PFSK-1 (cell line): ENCODE data around the gene PRR7.
A peak's percentile ranks its signal among the peaks of the same experiment; 100 is the strongest.

Experiments used
- FOXP2 ChIP-seq: optimal IDR thresholded peaks from 2 replicates; pipeline ENCODE3; 2011; ENCODE audit warnings: borderline replicate concordance, control low read depth, inconsistent platforms; ENCODE audit not compliant: insufficient read depth; ENCODE audit errors: extremely low read length, extremely low read depth
- POLR2AphosphoS5 ChIP-seq: IDR thresholded peaks from 2 replicates; pipeline ENCODE4 v1.6.1; 2012; ENCODE audit warnings: low read depth, mild to moderate bottlenecking, control low read depth, low read length, moderate library complexity
- REST ChIP-seq, 2 experiments: IDR thresholded peaks; 2 replicates each; pipeline versions ENCODE4 v1.6.1 to v1.8.0; 2011 to 2012; ENCODE audit warnings: low read depth in 2 of 2, low read length in 2 of 2, control low read depth in 1 of 2, inconsistent platforms in 1 of 2, mild to moderate bottlenecking in 1 of 2, moderate library complexity in 1 of 2; ENCODE audit not compliant: insufficient read depth in 1 of 2
- SIN3A ChIP-seq: IDR thresholded peaks from 2 replicates; pipeline ENCODE4 v1.6.1; 2012; ENCODE audit warnings: mild to moderate bottlenecking, low read length, moderate library complexity, borderline replicate concordance; ENCODE audit not compliant: insufficient read depth
- TAF1 ChIP-seq: IDR thresholded peaks from 2 replicates; pipeline ENCODE4 v1.6.1; 2012; ENCODE audit warnings: low read length, control low read depth, borderline replicate concordance; ENCODE audit not compliant: insufficient read depth

The PRR7 gene

GRCh38 chr5:177455036-177455660 is 8.5 kb downstream of the PRR7 start:
- TF ChIP-seq REST (IDR thresholded peaks at IDR 0.05; ENCODE audit: insufficient read depth in 1 of 2, low read depth in 2 of 2, low read length in 2 of 2) (no peak), FOXP2 (no peak), SIN3A (no peak; the same call in 1 of the 2 replicates)

GRCh38 chr5:177455661-177456590 is 9.3 kb downstream of the PRR7 start:
- TF ChIP-seq SIN3A: 0 out of 2 replicates have a peak, but pooled peaks have one; percentile 58
- TF ChIP-seq TAF1: no peak
- TF ChIP-seq POLR2AphosphoS5: peak; percentile 31; the same call in 1 of the 2 replicates

GRCh38 chr5:177456591-177456964 is 10.0 kb downstream of the PRR7 start:
- TF ChIP-seq POLR2AphosphoS5: no peak
- TF ChIP-seq TAF1: no peak
- no peak for TF ChIP-seq SIN3A
- TF ChIP-seq FOXP2: no peak
- TF ChIP-seq REST (IDR thresholded peaks at IDR 0.05; ENCODE audit: insufficient read depth in 1 of 2, low read depth in 2 of 2, low read length in 2 of 2): no peak

GRCh38 chr5:177456976-177457851 is 10.6 kb downstream of the PRR7 start:
- TF ChIP-seq TAF1: no peak
- TF ChIP-seq SIN3A: no peak
- TF ChIP-seq POLR2AphosphoS5: no peak; the same call in 1 of the 2 replicates
- TF ChIP-seq REST (IDR thresholded peaks at IDR 0.05; ENCODE audit: insufficient read depth in 1 of 2, low read depth in 2 of 2, low read length in 2 of 2): no peak
- no peak for TF ChIP-seq FOXP2
